ENCODE results near the gene FMN2.

FMN2 gene

DNA sequence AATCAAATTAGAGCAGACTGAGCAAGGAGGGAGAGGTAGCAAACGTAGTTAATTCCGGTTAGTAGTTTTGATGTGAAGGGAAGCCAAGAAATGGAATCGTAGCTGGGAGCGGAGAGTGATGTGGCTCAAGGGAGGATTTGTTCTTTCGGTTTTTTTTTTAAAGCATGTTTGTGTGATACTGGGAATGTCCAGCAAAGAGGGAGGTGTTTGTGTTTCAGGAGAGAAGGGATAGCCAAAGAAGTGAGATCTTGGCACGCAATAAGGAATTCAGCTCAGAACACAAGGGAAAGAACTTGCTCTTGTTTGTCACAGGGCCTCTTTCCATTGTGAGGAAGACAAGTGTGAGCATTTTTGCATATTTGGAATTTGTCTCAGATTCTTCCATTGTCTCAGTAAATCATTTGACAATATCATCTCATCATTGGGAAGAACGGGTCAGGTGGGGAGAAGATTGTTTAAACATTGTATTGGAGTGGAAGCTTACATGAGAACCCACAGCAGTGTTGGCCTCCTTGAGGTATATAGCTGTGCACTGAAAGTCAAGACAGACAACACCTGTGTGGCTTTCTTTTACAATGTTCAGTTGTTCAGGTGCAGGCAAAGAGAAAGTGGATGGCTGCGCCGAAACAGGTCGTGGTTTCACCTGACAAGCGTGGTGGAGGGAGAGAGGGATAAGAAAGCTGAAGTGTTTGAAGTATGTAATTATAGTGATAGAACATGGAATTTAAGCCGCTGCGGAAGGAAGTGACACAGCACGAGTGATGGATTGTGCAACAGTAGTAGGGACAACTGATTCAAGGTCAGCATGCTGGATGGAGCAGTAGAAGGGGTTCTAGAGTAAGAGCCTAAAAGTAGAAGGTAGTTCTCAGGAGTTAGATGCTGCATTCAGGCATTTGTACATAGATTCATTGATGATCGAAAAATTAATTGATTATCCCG, 25.4 kb downstream of the FMN2 start:
- no peak overlapping the region for H3K4me2 ChIP-seq (ENCODE audit: low read length)
- no peak overlapping the region for H3K27ac ChIP-seq (ENCODE audit: low read depth, low read length)
- no peaks in the 10 kb centered on the region for H4K20me1 ChIP-seq (ENCODE audit: control insufficient read depth, insufficient read depth, low read depth, low read length)
- H3K36me3 ChIP-seq (ENCODE audit: control insufficient read depth, low read length): no peaks in the 10 kb centered on the region
- no peaks in the 10 kb centered on the region for H3K9me3 ChIP-seq (ENCODE audit: control insufficient read depth, insufficient read depth, low read length)
- no peak for TF ChIP-seq EZH2phosphoT487 (IDR thresholded peaks at IDR 0.05; ENCODE audit: borderline replicate concordance, low read length)
- TF ChIP-seq, protein P1, sequence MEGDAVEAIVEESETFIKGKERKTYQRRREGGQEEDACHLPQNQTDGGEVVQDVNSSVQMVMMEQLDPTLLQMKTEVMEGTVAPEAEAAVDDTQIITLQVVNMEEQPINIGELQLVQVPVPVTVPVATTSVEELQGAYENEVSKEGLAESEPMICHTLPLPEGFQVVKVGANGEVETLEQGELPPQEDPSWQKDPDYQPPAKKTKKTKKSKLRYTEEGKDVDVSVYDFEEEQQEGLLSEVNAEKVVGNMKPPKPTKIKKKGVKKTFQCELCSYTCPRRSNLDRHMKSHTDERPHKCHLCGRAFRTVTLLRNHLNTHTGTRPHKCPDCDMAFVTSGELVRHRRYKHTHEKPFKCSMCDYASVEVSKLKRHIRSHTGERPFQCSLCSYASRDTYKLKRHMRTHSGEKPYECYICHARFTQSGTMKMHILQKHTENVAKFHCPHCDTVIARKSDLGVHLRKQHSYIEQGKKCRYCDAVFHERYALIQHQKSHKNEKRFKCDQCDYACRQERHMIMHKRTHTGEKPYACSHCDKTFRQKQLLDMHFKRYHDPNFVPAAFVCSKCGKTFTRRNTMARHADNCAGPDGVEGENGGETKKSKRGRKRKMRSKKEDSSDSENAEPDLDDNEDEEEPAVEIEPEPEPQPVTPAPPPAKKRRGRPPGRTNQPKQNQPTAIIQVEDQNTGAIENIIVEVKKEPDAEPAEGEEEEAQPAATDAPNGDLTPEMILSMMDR (IDR thresholded peaks at IDR 0.05; ENCODE audit: low read depth, low read length, poor library complexity, severe bottlenecking): no peak
- no peaks in the 10 kb centered on the region for H3K9me2 ChIP-seq (replicated peaks; ENCODE audit: control insufficient read depth, low read length)
- H3K27me3 ChIP-seq (ENCODE audit: control insufficient read depth, low read length): no peaks in the 10 kb centered on the region
- no peaks in the 10 kb centered on the region for H3F3A ChIP-seq (ENCODE audit: control insufficient read depth, insufficient read depth)
- H3K4me1 ChIP-seq (ENCODE audit: control insufficient read depth, low read length): no peaks in the 10 kb centered on the region
- H3K79me2 ChIP-seq (ENCODE audit: control insufficient read depth, low read length): peaks cover 19% of the 10 kb centered on the region
- H3K4me3 ChIP-seq (ENCODE audit: low read length): no peak overlapping the region

DNA sequence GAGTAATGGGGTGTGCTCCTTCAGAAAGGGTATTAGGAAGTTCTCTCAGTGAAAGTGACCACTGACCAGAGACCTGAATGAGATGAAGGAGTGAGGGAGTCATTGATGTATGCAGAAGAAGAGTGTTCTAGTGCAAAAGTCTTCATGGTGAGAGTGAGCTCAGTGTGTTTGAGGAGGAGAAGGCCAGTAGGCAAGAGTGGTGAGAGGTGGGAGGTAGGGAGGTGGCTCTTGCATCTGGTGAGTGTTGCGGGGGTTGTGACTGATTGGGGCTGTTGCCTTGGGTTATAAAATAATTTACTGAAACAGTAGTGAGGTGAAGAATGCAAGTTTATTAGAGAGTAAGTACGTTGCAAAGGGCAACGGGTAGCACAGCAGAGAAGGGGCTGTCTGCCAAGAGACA, 26.2 kb downstream of the FMN2 start:
- H4K20me1 ChIP-seq (ENCODE audit: control insufficient read depth, insufficient read depth, low read depth, low read length): no peaks in the 10 kb centered on the region
- H3K9me3 ChIP-seq (ENCODE audit: control insufficient read depth, insufficient read depth, low read length): no peaks in the 10 kb centered on the region
- no peaks in the 10 kb centered on the region for H3K36me3 ChIP-seq (ENCODE audit: control insufficient read depth, low read length)
- H3K4me1 ChIP-seq (ENCODE audit: control insufficient read depth, low read length): no peaks in the 10 kb centered on the region
- H3K27me3 ChIP-seq (ENCODE audit: control insufficient read depth, low read length): no peaks in the 10 kb centered on the region
- no peak overlapping the region for H3K4me2 ChIP-seq (ENCODE audit: low read length)
- no peak overlapping the region for H3K4me3 ChIP-seq (ENCODE audit: low read length)
- no peaks in the 10 kb centered on the region for H3F3A ChIP-seq (ENCODE audit: control insufficient read depth, insufficient read depth)
- H3K27ac ChIP-seq (ENCODE audit: low read depth, low read length): no peak overlapping the region
- TF ChIP-seq, protein P1 (IDR thresholded peaks at IDR 0.05; ENCODE audit: low read depth, low read length, poor library complexity, severe bottlenecking): no peak
- TF ChIP-seq EZH2phosphoT487 (IDR thresholded peaks at IDR 0.05; ENCODE audit: borderline replicate concordance, low read length): no peak
- no peaks in the 10 kb centered on the region for H3K9me2 ChIP-seq (replicated peaks; ENCODE audit: control insufficient read depth, low read length)
- H3K79me2 ChIP-seq (ENCODE audit: control insufficient read depth, low read length): peaks cover 19% of the 10 kb centered on the region

DNA sequence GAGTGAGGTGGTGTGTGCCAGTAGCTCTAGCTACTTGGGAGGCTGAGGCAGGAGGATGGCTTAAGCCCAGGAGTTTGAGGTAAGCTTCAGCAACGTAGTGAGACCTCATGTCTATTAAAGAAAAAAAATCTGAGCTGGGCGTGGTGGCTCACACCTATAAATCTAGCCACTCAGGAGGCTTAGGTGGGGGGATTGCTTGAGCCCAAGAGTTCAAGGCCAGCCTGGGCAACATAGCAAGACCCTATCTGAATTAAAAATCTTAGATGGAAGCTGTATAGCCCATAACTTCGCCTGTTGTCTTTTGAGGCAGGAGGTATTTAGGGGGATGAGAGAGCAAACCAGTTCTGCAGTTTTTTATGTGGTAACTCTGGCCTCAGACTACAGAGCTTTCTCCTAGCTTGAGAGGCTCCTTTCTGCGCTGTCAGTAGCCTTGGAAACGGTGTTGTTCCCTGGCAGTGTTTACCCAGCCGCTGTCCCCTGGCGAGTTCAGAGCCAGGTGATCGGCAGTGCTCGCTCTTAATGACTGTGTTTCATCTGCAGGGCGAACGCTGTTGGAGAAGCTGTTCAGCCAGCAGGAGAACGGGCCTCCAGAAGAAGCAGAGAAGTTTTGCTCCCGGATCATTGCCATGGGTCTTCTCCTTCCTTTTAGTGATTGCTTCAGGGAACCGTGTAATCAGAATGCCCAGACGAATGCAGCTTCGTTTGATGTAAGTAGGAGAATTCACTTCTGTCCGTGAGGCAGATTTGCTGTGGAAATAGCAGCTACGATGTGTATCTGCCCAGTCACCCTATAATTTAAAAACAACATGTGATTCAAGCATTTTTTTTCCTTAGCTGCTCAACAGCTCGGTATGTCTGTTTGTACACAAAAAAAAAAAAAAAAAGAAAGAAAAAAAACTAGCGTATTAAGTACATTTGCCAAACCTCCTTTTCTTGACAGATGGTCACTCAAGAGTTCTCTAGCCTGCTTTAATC, 31.2 kb downstream of the FMN2 start:
- Histone ChIP-seq H3K9me3 (ENCODE audit: control insufficient read depth, insufficient read depth, low read length) (no peaks in the 10 kb centered on the region), H3K27ac (ENCODE audit: low read depth, low read length) (no peak overlapping the region), H3K36me3 (ENCODE audit: control insufficient read depth, low read length) (peaks cover 5% of the 10 kb centered on the region; the same call in 1 of the 2 replicates), H3K4me2 (ENCODE audit: low read length) (no peak overlapping the region), H3K9me2 (replicated peaks; ENCODE audit: control insufficient read depth, low read length) (no peaks in the 10 kb centered on the region), H3F3A (ENCODE audit: control insufficient read depth, insufficient read depth) (no peaks in the 10 kb centered on the region), H4K20me1 (ENCODE audit: control insufficient read depth, insufficient read depth, low read depth, low read length) (no peaks in the 10 kb centered on the region), H3K79me2 (ENCODE audit: control insufficient read depth, low read length) (peaks cover 6% of the 10 kb centered on the region), H3K27me3 (ENCODE audit: control insufficient read depth, low read length) (no peaks in the 10 kb centered on the region), H3K4me3 (ENCODE audit: low read length) (no peak overlapping the region), H3K4me1 (ENCODE audit: control insufficient read depth, low read length) (no peaks in the 10 kb centered on the region)
- TF ChIP-seq, protein P1 (IDR thresholded peaks at IDR 0.05; ENCODE audit: low read depth, low read length, poor library complexity, severe bottlenecking): no peak
- no peak for TF ChIP-seq EZH2phosphoT487 (IDR thresholded peaks at IDR 0.05; ENCODE audit: borderline replicate concordance, low read length)

Data from DOHH2 (cell line).